Measurements from ENCODE around the gene SKP1.
"Not testable (repeated sequence)": the region's sequence is repeated elsewhere in the genome, so short reads cannot be mapped to it uniquely, and the experiment has no call there.

The SKP1 gene

DNA sequence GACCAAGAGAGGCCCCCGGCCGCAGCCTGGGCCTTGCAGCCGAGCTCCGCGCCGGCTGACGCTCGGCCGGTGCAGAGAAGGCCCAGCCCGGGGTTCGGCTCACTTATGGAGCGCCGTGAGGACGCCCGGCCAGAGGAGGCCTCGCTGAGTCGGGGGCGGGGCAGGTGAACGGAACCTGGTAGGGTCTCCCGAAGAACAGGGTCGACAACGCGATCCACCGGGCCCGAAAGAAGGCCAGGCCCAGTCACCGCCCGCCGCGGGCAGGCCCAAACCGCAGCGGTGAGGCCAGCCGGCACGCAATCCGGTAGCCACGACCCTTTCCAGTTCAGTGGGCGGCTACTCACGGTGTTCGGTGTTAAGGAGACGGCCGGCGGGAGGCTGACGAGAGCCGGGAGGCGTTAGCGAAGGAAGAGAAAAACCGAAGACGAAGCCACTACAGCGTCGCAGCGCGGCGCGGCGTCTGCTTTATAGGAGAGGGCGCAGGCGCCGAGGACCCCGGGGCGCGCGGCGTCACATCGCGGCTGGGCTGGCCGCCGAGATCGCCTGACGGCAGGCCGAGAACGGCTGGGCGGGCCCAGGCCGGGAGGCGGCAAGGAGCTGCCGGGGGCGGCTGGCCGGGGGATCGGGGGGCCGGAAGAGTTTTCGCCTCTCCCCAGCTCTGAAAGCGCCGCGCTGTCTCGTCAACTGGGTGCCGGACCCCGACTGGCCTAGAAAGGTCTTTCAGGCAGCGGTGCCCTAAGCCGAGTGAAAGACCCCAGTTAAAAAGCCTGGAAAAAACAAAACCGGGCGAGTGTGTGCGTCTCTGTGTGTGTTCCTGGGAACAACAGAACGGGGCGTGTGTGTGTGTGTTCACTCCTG lies at the start of gene SKP1:
TSS of gene SKP1 (minus strand) at position 440 of the 858 bp plus-strand sequence. CDS start 2,928 bp downstream, outside the sequence.
- peak; percentile 27 to 90 (median 78) for DNase-seq

DNA sequence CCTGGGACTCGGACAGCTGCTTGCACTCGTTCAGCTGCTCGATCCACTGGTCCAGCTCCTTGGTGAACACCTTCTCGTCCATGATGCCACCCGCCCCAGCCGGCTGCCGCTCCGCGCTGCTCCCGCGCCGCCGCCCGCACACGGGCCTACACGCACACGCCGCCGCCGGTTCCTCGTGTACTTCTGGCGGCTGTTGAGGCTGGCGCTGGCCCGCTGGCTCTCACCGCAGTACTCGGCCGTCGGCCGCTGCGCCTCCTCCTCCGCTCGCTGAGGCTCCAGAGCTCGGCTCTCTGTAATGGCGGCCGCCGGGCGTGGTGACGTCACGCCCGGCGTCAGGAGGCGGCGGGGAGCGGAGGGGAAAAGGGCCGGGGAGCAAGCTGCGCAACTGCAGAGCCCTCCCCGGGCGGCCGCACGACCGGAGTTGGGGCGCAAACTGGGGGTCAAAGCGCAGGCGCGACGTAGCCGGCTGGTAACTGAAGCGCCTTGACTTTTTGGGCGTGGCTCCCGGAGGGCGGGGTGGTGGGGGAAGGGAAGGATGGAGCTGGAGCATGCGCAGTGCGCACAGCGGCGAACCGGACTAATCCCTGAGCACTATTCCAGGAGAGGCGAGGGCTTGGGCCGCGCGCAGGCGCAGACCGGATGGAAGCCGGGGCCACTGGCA lies 49.2 kb upstream of the SKP1 start, which contains the start of gene PPP2CA:
TSS of gene PPP2CA (minus strand) at position 294 of the 661 bp plus-strand sequence. CDS start at position 82, 212 bp downstream.
- peak; percentile 85 to 100 (median 99) for DNase-seq

DNA sequence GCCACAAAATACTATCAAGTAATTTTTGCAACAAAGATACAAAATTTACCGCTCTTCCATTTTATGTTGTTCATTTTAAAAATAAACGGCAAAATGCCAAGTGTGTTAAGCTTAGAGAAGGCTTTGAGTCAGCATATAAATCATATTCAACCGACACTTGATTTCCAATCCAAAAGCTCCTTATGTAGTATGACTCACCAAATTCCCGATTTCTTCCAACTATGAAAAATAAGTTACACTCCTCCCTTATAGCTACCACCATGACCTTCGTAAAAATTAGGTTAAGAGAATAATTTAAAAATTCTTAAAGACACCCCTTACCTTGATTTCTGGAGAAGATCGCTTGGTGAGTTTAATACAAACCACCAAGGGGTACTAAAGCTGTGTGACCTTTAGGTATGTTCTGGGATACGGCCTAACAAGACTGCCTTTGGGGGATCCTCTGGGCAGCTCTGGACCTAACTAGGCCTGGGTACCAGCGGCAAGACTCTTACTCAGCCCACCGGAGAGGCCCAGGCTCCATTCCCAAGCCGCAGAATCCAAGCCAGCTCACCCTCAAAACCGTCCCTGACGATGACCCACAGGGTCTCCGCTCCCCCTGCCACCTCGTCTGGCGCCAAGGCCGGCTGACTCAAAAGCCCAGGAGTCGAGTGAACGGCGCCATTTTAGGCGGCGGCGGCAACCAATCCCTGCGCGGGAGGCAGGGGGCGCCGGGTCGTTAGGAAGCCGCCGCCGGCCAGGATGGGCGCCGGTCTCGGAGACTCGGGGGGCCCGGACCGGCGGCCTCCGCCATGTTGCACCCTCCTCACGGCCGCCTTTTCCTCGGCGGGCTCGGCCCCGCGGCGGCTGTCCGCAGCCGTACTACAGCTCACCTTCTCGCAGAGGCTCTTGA lies 48.4 kb upstream of the SKP1 start:
- peak in 10 of 14 donors; percentile 42 to 81 (median 70) for DNase-seq

DNA sequence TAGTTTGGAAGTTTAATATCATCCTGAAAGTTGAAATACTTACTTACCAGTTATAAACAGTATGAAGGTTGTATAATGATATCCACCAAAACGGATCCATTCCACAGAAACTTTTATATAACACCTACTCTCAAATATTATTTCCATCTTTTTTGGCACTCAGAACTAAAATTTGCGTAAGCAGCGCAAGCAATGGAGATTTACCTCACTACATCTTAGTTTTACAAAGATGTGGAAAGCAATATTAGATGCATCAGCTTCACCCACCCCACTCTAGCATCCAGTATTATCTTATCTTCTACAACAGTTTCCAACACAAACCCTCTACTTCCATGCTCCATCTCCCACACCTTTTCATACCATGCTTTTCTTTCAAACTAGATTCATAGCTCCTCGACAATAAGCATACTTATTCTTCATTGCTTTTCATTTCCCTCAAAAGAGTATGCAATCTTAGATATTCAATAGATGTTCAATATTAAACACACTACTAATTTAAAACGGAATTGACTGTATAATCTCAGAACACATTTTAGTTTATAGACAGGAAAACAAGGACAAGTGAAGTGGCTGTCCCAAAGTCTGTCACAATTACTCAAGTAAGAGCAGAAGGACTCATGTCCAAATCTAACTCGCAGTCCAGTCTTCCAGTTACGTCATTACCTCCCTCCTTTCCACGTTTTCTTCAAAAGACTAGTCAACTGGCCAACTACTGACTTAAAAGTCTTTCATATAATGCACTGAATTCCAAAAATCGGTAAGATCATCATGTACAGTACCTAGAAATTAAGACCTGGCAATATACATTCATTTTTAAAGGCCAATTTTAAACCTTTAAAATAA lies 46.9 kb upstream of the SKP1 start:
- no peak for DNase-seq

DNA sequence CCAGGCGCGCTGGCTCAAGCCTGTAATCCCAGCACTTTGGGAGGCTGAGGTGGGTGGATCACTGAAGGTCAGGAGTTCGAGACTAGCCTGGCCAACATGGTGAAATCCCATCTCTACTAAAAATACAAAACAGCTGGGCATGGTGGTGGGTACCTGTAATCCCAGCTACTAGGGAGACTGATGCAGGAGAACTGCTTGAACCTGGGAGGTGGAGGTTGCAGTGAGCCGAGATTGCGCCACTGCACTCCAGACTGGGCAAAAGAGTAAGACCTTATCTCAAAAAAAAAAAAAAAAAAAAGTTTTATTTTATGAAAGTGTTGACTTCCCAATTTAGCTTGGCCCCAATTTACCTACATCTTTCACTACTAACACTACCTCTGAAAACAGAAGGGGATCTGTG lies 44.9 kb upstream of the SKP1 start:
- DNase-seq, result not testable (repeated sequence)

DNA sequence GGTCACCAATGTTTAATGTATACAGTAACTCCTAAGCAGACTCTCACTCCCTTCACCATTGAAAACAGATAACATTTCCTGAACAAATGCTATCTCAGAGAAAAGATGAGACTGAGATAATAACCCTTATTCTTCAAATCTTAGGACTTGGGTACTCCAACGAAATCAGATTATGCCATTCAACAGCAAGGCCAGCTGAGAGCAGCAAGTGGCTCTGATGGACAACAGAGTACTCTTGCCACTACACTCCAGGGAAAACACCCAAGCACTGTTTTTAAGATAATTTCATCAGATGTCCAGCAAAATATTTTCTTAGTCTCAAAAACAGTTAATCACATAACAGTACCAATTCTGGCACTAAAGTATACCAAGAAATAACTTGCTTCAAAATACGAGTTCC lies 39.0 kb upstream of the SKP1 start:
- DNase-seq, result no peak

DNA sequence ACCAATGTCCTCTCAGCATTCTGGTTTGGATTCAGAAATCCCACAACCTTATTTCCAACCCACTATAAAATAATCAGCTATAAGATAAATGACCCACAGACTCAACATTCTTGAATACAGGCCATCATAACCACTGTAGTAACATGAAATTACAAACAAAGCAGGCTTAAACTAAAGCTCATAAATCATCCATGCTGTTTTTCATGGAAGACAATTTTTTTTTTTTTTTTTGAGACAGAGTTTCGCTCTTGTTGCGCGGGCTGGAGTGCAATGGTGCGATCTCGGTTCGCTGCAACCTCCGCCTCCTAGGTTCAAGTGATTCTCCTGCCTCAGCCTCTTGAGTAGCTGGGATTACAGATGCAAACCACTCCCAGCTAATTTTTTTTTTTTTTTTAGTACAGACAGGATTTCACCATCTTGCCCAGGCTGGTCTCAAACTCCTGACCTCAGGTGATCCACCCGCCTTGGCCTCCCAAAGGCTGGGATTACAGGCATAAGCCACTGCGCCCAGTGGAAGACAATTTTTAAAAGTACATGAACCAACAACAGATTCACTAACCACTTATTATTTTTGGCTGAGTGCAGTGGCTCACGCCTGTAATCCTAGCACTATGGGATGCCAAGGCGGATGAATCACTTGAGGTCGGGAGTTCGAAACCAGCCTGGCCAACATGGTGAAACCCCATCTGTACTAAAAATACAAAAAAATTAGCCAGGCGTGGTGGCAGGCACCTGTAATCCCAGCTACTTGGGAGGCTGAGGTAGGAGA lies 34.7 kb upstream of the SKP1 start:
- DNase-seq, result not testable (repeated sequence)

DNA sequence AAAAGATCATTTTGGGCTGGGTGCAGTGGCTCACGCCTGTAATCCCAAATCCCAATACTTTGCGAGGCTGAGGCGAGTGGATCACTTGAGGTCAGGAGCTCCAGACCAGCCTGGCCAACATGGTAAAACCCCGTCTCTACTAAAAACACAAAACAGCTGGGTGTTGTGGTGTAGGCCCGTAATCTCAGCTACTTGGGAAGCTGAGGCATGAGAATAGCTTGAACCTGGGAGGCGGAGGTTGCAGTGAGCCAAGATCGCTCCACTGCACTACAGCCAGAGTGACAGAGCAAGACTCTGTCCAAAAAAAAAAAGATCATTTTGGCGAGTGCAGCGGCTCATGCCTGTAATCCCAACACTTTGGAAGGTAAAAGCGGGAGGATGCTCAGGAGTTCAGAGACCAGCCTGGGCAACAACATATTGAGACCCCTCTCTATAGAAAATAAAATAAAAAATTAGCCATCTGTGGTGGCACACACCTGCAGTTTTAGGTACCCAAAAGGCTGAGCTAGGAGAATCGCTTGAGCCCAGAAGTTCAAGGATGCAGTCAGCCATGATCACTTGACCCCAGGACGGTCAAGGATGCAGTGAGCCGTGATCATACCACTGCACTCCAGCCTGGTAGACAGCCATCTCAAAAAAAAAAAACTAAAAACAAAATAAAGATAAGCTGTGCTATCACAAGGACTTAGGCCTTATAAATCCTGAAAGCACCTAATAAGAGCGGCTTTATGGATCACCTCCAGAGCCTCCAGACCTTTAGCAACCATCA lies 32.9 kb upstream of the SKP1 start:
- DNase-seq, result peak in 1 of 14 donors; percentile 10

DNA sequence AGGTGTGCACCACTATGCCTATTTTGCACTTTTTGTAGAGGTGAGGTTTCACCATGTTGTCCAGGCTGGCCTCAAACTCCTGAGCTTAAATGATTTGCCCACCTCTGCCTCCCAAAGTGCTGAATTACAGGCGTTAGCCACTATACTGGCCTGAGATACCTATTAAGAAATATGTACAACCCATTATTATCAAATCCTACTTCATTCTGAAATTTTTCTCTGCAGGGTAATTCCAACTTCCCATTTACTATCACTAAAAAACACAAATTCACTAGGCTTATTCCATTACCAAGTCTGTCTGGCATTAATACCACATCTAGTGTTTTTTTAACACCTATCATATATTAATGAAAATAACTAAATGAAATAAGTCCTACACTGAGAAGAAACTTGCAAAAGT lies 30.9 kb upstream of the SKP1 start:
- DNase-seq, result no peak

DNA sequence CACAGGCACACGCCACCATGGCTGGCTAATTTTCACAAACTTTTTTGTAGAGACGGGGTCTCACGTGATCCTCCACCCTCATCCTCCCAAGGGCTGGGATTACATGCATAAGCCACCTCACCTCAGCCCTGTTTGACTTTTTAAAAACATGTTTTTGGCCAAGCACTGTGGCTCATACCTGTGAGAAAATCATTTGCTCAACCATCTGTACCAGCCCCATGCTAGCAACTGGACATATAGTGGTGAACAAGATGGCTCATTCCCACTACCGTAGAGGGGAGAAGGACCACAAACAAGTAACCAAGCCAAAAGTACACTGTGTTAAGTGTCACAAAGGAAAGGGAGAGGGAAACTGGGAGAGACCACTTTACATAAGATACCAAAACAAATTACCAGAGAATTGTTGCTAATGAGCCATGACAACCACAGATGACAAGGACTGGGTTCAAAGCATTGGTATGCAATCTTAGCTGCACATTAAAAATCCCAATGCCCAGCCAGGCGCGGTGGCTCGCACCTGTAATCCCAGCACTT lies 29.9 kb upstream of the SKP1 start:
- DNase-seq, result no peak

DNA sequence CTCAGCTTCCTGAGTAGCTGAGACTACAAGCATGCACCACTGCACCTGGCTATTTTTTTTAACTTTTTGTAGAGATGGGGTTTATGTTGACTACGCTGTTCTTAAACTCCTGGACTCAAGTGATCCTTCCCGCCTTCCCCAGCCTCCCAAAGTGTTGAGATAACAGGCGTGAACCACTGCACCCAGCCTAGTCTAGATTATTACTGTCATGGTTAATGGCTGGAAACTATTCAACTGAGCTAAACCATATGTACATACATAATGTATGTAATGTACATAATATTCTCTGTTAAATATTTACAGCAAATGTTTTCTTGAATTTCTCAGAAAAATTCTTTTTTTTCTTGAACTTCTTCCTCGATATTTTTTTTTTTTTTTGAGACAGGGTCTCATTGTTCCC lies 27.8 kb upstream of the SKP1 start:
- no peak for DNase-seq

DNA sequence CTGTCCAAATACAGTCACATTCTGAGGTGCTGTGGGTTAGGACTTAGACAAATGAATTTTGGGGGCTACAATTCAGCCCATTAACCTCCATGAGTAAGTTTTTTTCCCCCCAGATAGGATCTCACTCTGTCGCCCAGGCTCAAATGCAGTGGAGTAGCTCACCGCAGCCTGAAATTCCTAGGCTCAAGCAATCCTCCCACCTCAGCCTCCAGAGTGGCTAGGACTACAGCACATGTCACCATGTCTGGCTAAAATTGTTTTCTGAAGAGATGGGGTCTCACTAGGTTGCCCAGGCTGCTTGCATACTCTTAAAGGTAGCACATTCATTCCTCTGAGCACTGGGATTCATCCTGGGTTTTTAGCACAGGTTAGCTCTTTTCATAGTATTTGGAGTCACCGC lies 26.9 kb upstream of the SKP1 start:
- no peak for DNase-seq

DNA sequence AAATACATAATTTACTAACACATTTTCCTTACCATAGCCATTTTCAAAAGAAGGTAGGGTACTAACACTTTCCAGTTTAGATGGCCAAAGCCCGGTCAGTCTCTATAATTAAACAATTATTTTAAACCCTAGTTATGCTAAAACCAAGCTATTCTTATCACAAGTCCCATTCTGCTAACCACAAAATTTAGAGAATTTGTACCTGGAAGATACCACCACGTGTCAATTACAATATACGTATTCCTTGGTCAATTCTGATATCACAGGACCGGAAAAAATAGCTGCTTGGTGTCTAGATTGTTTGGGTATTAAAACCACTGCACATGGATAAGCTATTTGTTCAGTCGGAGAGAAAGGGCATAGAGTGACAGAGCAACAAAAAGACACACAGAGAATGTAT lies 18.9 kb upstream of the SKP1 start:
- DNase-seq, result no peak

DNA sequence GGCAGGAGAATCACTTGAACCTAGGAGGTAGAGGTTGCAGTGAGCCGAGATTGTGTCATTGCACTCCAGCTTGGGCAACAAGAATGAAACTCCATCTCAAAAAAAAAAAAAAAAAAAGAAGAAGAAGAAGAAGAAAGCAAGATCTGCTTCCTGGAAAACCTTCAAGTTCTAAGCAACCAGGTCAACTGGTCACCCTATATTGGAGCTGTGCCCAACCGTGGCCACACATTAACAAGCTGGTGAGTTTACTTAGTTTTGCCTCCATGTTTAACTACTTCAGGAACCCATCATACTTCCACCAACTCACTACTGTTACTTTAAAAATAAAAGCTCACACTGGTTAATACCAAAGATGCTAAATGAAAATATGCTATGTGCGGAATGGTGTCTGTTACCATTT lies 12.3 kb upstream of the SKP1 start:
- no peak for DNase-seq

DNA sequence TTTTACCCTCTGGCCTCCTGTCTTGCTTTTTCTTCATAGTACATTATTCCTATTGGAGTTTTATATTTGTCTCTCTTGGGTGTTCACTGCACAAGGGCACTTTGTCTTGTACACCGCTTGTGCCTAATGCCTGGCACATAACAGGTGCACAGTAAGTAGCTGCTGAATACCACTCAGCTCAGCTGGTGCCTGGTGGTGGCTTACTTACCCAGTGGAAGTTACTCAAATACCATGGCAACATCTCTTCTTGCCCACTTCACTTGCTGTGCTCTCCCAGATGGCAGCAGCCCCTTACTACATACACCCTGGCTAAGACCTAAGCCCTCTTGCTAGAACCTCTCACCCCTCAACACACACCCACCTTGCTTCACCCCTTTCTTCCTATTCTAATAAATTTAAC lies 11.3 kb upstream of the SKP1 start:
- no peak for DNase-seq

DNA sequence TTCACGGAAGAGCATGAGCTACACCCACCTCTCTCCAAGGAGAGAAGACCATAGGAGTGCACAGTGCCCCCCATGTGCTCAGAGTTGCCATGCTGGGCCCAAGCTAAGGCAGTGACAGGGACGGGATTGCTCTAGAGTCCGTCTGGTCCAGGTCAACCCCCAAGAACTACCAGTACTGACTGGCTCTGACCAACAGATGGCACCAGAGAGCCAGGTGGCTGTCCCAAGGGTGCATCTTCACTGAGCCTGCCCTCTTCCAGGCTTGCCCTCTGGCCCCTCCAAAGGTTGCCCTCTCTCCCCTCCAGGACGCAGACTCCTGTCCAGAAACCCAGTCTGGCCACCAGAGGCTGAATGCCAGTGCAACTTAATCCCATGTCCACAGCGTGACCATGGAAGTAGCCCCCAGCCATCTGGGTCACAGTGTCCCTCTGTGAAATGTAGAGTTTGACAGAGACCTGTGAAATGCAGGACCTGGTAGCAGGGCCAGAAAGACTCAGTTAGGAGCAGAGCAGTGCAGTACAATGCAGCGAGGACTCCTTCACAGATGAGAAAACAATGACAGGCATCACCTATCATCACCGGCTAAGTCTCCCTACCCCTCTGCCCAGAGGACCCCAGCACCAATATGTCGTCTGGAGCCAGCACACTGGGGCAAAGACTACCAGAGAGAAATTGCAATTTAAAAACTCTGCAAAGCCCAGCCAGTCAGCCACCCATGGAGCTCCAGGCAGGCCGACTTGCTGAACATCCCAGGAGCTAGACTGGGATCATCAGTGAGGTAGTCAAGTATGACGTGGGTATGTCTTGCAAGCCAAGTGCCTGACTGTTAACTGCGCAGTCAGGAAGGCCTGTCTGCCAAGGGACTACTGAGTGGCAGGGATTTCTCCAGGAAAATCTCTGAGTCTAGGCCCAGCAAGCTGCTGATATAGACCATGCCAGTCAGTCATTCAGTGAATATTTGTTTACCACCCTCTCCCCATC lies 7.7 kb upstream of the SKP1 start:
- DNase-seq, result peak in 13 of 14 donors; percentile 6 to 62 (median 34)

DNA sequence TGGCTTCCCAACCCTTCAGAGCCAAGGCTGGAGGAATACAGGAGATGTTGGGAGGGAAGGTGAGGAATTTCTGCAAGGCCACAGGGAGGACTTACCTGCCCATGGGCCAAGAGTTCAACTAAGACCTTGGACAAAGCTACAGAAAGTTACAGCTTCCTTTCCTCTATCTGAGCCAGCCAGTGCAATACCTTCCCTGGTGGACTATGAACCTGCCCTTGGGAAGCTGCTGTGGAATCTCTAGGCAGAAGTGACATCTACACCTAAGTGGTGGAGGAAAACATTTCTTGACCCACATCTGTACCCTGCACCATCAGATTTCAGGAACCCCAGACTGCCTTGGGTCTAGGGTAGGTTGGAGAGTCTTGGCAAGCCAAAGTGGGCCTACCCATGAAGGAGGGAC lies 6.7 kb upstream of the SKP1 start:
- no peak for DNase-seq

DNA sequence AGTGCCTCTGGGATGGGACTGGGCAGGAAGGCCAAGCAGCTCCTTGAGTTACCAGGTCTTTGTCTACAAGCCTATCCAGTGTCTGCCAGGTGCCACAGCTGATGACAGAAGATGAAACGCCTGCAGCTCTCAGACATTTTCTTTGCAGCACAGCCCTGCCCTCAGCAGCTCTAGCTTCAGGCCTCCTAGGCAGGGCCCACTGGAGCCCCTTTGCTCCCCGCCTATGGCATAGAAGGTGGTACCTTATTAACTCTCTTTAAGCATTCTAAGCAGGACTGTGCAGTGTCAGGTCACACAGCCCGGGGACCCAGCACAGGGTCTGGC lies 1.3 kb upstream of the SKP1 start:
- DNase-seq, result peak in 1 of 14 donors; percentile 45
